Osteoblast (primary cell): ENCODE data around the gene AZIN2. TPM values are rescaled to one million over a fixed set of nuclear protein-coding genes. Genes with fewer than 3 reads are reported as not detected.

Experiments used
- DNase-seq: peaks from one replicate; pipeline ENCODE4 v3.0.0; 2011; ENCODE audit warnings: low spot score, mixed read lengths; ENCODE audit not compliant: insufficient read length; ENCODE audit errors: missing footprints
- H2AFZ ChIP-seq: 2 replicates; pipeline ENCODE4 v1.6.0; 2011; ENCODE audit warnings: mild to moderate bottlenecking, low read length
- H3K27ac ChIP-seq: 2 replicates; pipeline ENCODE4 v1.5.1; 2011; ENCODE audit warnings: mild to moderate bottlenecking, low read depth, low read length, moderate library complexity
- H3K27me3 ChIP-seq: 2 replicates; pipeline ENCODE4 v1.6.0; 2012; ENCODE audit warnings: mild to moderate bottlenecking, control low read depth, inconsistent platforms, low read length, moderate library complexity; ENCODE audit not compliant: insufficient read depth
- H3K36me3 ChIP-seq: 2 replicates; pipeline ENCODE4 v1.5.1; 2011; ENCODE audit warnings: mild to moderate bottlenecking, low read length, control low read depth, moderate library complexity; ENCODE audit not compliant: insufficient read depth
- H3K4me1 ChIP-seq: 2 replicates; pipeline ENCODE4 v1.5.1; 2011; ENCODE audit warnings: mild to moderate bottlenecking, low read length, control low read depth, moderate library complexity; ENCODE audit not compliant: insufficient read depth
- H3K4me2 ChIP-seq: 2 replicates; pipeline ENCODE4 v1.6.0; 2011; ENCODE audit warnings: mild to moderate bottlenecking, low read length; ENCODE audit not compliant: insufficient read depth
- H3K4me3 ChIP-seq: fragments of 200-600 bp; sonication (generic); 3 replicates; pipeline ENCODE4 v1.5.1; 2012; ENCODE audit warnings: mild to moderate bottlenecking, low read length, inconsistent platforms; ENCODE audit not compliant: insufficient read depth
- H3K79me2 ChIP-seq: 2 replicates; pipeline ENCODE4 v1.6.0; 2012; ENCODE audit warnings: mild to moderate bottlenecking, low read length, control low read depth, inconsistent platforms; ENCODE audit not compliant: insufficient read depth
- H3K9me3 ChIP-seq: 2 replicates; pipeline ENCODE4 v1.5.1; 2011; ENCODE audit warnings: low read depth, low read length, control low read depth
- H4K20me1 ChIP-seq: 2 replicates; pipeline ENCODE4 v1.6.0; 2012; ENCODE audit warnings: mild to moderate bottlenecking, low read length, control low read depth; ENCODE audit not compliant: insufficient read depth
- total RNA-seq: library from RNA; depleted of rRNA; stranded (reverse); fragments of >200 nt; gene quantifications from 2 replicates; pipeline ENCODE4 v1.2.3, GENCODE V29; 2012
- TF ChIP-seq, protein P1 (sequence below): IDR thresholded peaks from 2 replicates; pipeline ENCODE4 v1.5.1; 2011; ENCODE audit warnings: mild to moderate bottlenecking, low read depth, low read length, moderate library complexity; ENCODE audit errors: extremely low read depth

Gene AZIN2
- total RNA-seq, 1 donor: 18.8 TPM

DNA sequence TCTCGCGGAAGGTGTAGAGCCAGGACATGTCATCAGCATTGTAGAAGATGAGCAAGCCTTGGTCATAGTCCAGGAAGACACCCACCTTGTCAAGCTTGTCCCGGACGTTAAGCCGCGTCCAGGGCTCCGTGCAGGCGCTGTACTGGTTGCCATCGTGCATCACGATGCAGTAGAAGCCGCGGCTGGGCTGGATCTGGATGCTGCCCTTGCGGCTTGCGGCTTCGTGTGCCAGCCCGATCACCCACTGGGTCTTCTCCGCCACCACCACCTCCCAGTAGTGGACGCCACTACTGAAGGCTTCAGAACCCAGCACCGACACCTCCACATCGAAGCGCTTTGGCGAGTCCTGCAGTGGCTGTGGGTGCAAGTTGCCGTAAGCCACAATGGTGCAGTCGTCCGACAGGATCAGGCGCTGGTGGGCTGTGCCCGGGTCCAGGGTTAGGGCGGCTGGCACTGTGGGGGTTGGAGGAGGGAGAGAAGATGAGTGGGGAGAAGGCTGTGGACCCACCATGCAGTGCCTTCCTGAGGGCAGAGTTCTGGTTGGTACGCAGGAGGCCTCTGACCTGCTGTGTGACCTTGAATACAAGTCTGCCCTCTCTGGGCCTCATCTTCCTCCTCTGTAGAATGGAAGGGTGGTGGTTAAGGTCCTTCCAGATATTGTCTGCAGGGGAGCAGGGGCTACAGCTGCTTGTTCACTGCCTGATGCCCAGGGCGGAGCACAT lies 66.5 kb downstream of the AZIN2 start:
- no peak overlapping the region for H3K4me3 ChIP-seq
- H3K27me3 ChIP-seq: no peaks in the 10 kb centered on the region
- no peak overlapping the region for H3K27ac ChIP-seq
- TF ChIP-seq, protein P1, sequence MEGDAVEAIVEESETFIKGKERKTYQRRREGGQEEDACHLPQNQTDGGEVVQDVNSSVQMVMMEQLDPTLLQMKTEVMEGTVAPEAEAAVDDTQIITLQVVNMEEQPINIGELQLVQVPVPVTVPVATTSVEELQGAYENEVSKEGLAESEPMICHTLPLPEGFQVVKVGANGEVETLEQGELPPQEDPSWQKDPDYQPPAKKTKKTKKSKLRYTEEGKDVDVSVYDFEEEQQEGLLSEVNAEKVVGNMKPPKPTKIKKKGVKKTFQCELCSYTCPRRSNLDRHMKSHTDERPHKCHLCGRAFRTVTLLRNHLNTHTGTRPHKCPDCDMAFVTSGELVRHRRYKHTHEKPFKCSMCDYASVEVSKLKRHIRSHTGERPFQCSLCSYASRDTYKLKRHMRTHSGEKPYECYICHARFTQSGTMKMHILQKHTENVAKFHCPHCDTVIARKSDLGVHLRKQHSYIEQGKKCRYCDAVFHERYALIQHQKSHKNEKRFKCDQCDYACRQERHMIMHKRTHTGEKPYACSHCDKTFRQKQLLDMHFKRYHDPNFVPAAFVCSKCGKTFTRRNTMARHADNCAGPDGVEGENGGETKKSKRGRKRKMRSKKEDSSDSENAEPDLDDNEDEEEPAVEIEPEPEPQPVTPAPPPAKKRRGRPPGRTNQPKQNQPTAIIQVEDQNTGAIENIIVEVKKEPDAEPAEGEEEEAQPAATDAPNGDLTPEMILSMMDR: no peak
- peak; percentile 41 for DNase-seq
- no peak overlapping the region for H3K4me2 ChIP-seq
- H4K20me1 ChIP-seq: no peaks in the 10 kb centered on the region
- H3K4me1 ChIP-seq: peaks cover 15% of the 10 kb centered on the region
- H3K79me2 ChIP-seq: no peaks in the 10 kb centered on the region
- no peaks in the 10 kb centered on the region for H3K9me3 ChIP-seq
- peaks cover 19% of the 10 kb centered on the region for H3K36me3 ChIP-seq
- no peak overlapping the region for H2AFZ ChIP-seq

DNA sequence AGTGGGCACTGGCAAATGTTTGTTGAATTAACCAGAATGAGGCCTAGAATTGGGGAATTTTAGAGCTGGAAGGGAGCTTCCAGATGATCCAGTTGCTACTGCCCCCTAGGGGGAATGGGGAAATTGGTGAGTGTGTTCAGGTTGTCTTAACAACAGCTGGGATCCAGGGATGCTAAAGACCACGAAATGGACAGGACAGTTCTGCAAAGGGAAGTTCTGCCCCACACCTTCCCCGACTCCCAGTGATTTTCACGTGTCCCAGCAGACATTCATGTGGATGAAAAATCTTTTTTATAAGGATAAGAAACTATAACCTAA lies 67.0 kb downstream of the AZIN2 start:
- Histone ChIP-seq H3K9me3 (no peaks in the 10 kb centered on the region), H3K27me3 (no peaks in the 10 kb centered on the region), H2AFZ (no peak overlapping the region), H3K27ac (no peak overlapping the region), H3K79me2 (no peaks in the 10 kb centered on the region), H3K36me3 (peaks cover 19% of the 10 kb centered on the region), H3K4me3 (no peak overlapping the region), H3K4me2 (no peak overlapping the region), H3K4me1 (peaks cover 11% of the 10 kb centered on the region), H4K20me1 (no peaks in the 10 kb centered on the region)
- DNase-seq: peak; percentile 90
- TF ChIP-seq, protein P1: peak; percentile 68

DNA sequence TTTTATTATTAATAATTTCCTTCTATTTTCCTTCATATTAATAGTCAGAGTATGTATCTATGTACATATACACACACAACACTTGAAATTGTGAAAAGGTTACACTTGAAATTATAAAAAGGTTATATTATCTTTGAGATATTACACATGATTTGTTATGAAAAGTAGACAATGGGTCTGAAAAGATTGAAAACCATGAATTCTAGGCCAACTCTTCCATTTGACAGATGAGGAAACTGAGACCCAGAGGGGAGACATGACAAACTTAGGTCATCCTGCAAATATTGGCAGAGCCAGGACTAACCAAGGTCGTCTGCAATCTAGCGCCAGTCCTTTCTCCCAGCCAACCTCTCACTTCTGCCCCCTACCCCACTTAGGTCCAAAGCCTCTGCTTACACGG lies 67.7 kb downstream of the AZIN2 start:
- Histone ChIP-seq H3K27me3 (no peaks in the 10 kb centered on the region), H2AFZ (no peak overlapping the region), H3K4me1 (peaks cover 11% of the 10 kb centered on the region), H3K27ac (no peak overlapping the region), H3K4me3 (no peak overlapping the region), H3K9me3 (no peaks in the 10 kb centered on the region), H3K79me2 (no peaks in the 10 kb centered on the region), H3K36me3 (peaks cover 19% of the 10 kb centered on the region), H4K20me1 (no peaks in the 10 kb centered on the region), H3K4me2 (no peak overlapping the region)
- peak; percentile 65 for DNase-seq
- TF ChIP-seq, protein P1: no peak

DNA sequence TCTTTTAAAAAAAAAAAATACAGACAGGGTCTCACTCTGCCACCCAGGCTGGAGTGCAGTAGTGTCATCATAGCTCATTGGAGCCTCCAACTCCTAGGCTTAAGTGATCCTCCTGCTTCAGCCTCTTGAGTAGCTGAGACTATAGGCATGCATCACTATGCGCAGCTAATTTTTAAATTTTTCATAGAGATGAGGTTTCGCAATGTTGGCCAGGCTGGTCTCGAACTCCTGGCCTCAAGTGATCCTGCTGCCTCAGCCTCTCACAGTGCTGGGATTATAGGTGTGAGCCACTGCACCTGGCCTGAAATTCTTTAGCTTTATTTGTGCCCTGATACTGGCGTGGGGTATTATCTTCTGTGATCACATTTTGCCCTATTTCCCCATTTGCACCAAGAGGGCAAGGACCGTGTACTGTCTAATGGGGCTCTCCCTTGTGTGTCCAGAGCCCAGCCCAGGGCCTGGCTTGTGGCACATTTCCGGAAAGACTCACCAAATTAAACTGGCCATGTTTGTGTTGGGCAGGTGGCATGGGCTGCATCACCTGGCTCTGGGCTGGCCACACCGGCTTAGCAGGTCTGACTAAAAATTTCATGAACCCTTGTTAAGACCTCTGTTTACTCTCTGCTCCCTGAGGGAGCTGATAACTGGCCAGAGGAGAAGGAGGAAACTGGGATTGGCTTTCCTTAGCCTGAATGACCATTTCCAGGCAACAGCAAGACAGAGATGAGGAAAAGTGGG lies 68.7 kb downstream of the AZIN2 start:
- Histone ChIP-seq H4K20me1 (no peaks in the 10 kb centered on the region), H3K9me3 (no peaks in the 10 kb centered on the region), H3K4me3 (no peak overlapping the region), H3K27ac (no peak overlapping the region), H3K36me3 (peaks cover 19% of the 10 kb centered on the region), H3K4me2 (no peak overlapping the region), H2AFZ (no peak overlapping the region), H3K79me2 (no peaks in the 10 kb centered on the region), H3K27me3 (no peaks in the 10 kb centered on the region), H3K4me1 (peaks cover 12% of the 10 kb centered on the region)
- TF ChIP-seq, protein P1: no peak
- DNase-seq: no peak
